OCI-LY1 (cell line): ENCODE data around the gene RNF111.

Experiments used
- H2AFZ ChIP-seq: fragments of 200-600 bp; sonication (generic), shearing (Covaris generic); 2 replicates; pipeline ENCODE4 v1.6.0; 2014; ENCODE audit warnings: antibody characterized with exemption, mild to moderate bottlenecking, low read length
- H3F3A ChIP-seq: fragments of 200-600 bp; sonication (generic), shearing (Covaris generic); 2 replicates; pipeline ENCODE4 v1.6.0; 2014; ENCODE audit warnings: mild to moderate bottlenecking, antibody characterized with exemption, low read length, moderate library complexity; ENCODE audit not compliant: insufficient read depth
- H3K27ac ChIP-seq: fragments of 200-600 bp; sonication (generic); 2 replicates; pipeline ENCODE4 v1.5.1; 2014; ENCODE audit warnings: low read length, mixed run types, mild to moderate bottlenecking, low read depth; ENCODE audit not compliant: poor library complexity, severe bottlenecking
- H3K27me3 ChIP-seq: fragments of 200-600 bp; sonication (generic); 2 replicates; pipeline ENCODE4 v1.6.0; 2014; ENCODE audit warnings: antibody characterized with exemption, mild to moderate bottlenecking, low read length, moderate library complexity; ENCODE audit not compliant: insufficient read depth
- H3K36me3 ChIP-seq: fragments of 200-600 bp; sonication (generic); 2 replicates; pipeline ENCODE4 v1.6.1; 2014; ENCODE audit warnings: mild to moderate bottlenecking, antibody characterized with exemption, low read length, moderate library complexity, mixed read lengths; ENCODE audit not compliant: insufficient read depth
- H3K4me1 ChIP-seq: fragments of 200-600 bp; sonication (generic); 2 replicates; pipeline ENCODE4 v1.5.1; 2014; ENCODE audit warnings: mild to moderate bottlenecking, low read length, moderate library complexity; ENCODE audit not compliant: insufficient read depth, severe bottlenecking
- H3K4me2 ChIP-seq: fragments of 200-600 bp; sonication (generic), shearing (Covaris generic); 2 replicates; pipeline ENCODE4 v1.6.1; 2014; ENCODE audit warnings: low read length
- H3K4me3 ChIP-seq: fragments of 200-600 bp; sonication (generic); 2 replicates; pipeline ENCODE4 v1.5.1; 2014; ENCODE audit warnings: low read length, low read depth, mild to moderate bottlenecking, mixed read lengths; ENCODE audit not compliant: poor library complexity, severe bottlenecking
- H3K79me2 ChIP-seq: fragments of 200-600 bp; shearing (Covaris generic); 2 replicates; pipeline ENCODE4 v1.6.1; 2016; ENCODE audit warnings: mixed run types, low read length, mixed read lengths; ENCODE audit not compliant: insufficient read depth
- H3K9ac ChIP-seq: fragments of 200-600 bp; sonication (generic), shearing (Covaris generic); 2 replicates; pipeline ENCODE4 v1.6.1; 2014; ENCODE audit warnings: mild to moderate bottlenecking, low read length, mixed read lengths
- H3K9me2 ChIP-seq: fragments of 200-600 bp; sonication (generic), shearing (Covaris generic); 2 replicates; pipeline ENCODE4 v1.6.1; 2014; ENCODE audit warnings: low read depth, mild to moderate bottlenecking, low read length, mixed read lengths
- H3K9me3 ChIP-seq: fragments of 200-600 bp; shearing (Covaris generic); 2 replicates; pipeline ENCODE4 v1.6.1; 2014; ENCODE audit warnings: low read length, mixed read lengths
- H4K20me1 ChIP-seq: fragments of 200-600 bp; sonication (generic), shearing (Covaris generic); 2 replicates; pipeline ENCODE4 v1.6.0; 2016; ENCODE audit warnings: mild to moderate bottlenecking, low read length; ENCODE audit not compliant: insufficient read depth
- EZH2 ChIP-seq: fragments of 200-600 bp; sonication (generic), shearing (Covaris generic); IDR thresholded peaks from 2 replicates; pipeline ENCODE4 v1.8.0; 2017; ENCODE audit warnings: borderline replicate concordance, mixed run types, mild to moderate bottlenecking, antibody characterized with exemption, low read length, moderate library complexity, mixed read lengths
- TF ChIP-seq, protein P1 (sequence below): fragments of 200-600 bp; sonication (generic), shearing (Covaris generic); IDR thresholded peaks from 2 replicates; pipeline ENCODE4 v1.5.1; 2017; ENCODE audit warnings: mild to moderate bottlenecking, antibody characterized with exemption, low read length, moderate library complexity, mixed read lengths

The RNF111 gene

GRCh38 chr15:59137566-59137965 lies 150.1 kb downstream of the RNF111 start:
- TF ChIP-seq EZH2 = no peak
- TF ChIP-seq, protein P1, sequence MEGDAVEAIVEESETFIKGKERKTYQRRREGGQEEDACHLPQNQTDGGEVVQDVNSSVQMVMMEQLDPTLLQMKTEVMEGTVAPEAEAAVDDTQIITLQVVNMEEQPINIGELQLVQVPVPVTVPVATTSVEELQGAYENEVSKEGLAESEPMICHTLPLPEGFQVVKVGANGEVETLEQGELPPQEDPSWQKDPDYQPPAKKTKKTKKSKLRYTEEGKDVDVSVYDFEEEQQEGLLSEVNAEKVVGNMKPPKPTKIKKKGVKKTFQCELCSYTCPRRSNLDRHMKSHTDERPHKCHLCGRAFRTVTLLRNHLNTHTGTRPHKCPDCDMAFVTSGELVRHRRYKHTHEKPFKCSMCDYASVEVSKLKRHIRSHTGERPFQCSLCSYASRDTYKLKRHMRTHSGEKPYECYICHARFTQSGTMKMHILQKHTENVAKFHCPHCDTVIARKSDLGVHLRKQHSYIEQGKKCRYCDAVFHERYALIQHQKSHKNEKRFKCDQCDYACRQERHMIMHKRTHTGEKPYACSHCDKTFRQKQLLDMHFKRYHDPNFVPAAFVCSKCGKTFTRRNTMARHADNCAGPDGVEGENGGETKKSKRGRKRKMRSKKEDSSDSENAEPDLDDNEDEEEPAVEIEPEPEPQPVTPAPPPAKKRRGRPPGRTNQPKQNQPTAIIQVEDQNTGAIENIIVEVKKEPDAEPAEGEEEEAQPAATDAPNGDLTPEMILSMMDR = no peak
- Histone ChIP-seq H3K27ac (peak overlapping the region; percentile 2), H3K4me3 (no peak overlapping the region), H3K4me1 (no peaks in the 10 kb centered on the region), H3K79me2 (no peaks in the 10 kb centered on the region), H4K20me1 (no peaks in the 10 kb centered on the region), H3K9ac (no peak overlapping the region), H3K4me2 (no peak overlapping the region), H3K9me3 (no peaks in the 10 kb centered on the region), H2AFZ (no peak overlapping the region), H3F3A (no peaks in the 10 kb centered on the region), H3K36me3 (peaks cover 89% of the 10 kb centered on the region), H3K9me2 (no peaks in the 10 kb centered on the region), H3K27me3 (no peaks in the 10 kb centered on the region)

- no peaks in the 10 kb centered on the region for H3K4me1 ChIP-seq
- no peaks in the 10 kb centered on the region for H3K27me3 ChIP-seq
- no peaks in the 10 kb centered on the region for H3F3A ChIP-seq
- H3K36me3 ChIP-seq = peaks cover 89% of the 10 kb centered on the region
- H3K9me2 ChIP-seq = no peaks in the 10 kb centered on the region
- no peaks in the 10 kb centered on the region for H3K9me3 ChIP-seq
- no peaks in the 10 kb centered on the region for H4K20me1 ChIP-seq
- H3K79me2 ChIP-seq = no peaks in the 10 kb centered on the region
- no peak overlapping the region for H3K4me2 ChIP-seq
- H3K4me3 ChIP-seq = no peak overlapping the region
- H3K27ac ChIP-seq = no peak overlapping the region
- TF ChIP-seq, protein P1 = peak; percentile 100
- no peak for TF ChIP-seq EZH2
- H2AFZ ChIP-seq = no peak overlapping the region
- H3K9ac ChIP-seq = no peak overlapping the region
Observed at GRCh38 chr15:59138243-59138642, 150.8 kb downstream of the RNF111 start.

- TF ChIP-seq EZH2 = no peak
- TF ChIP-seq, protein P1 = no peak
- H3K79me2 ChIP-seq = no peaks in the 10 kb centered on the region
- peaks cover 77% of the 10 kb centered on the region for H3K36me3 ChIP-seq
- no peaks in the 10 kb centered on the region for H3K9me3 ChIP-seq
- H3K4me2 ChIP-seq = no peak overlapping the region
- no peak overlapping the region for H3K9ac ChIP-seq
- H3F3A ChIP-seq = no peaks in the 10 kb centered on the region
- no peak overlapping the region for H2AFZ ChIP-seq
- no peaks in the 10 kb centered on the region for H3K4me1 ChIP-seq
- H3K27me3 ChIP-seq = no peaks in the 10 kb centered on the region
- no peak overlapping the region for H3K4me3 ChIP-seq
- H4K20me1 ChIP-seq = no peaks in the 10 kb centered on the region
- H3K9me2 ChIP-seq = no peaks in the 10 kb centered on the region
- H3K27ac ChIP-seq = no peak overlapping the region
Observed at GRCh38 chr15:59140422-59141226, 153.2 kb downstream of the RNF111 start.
